ENCODE results near the gene ALG9. TPM values are rescaled to one million over a fixed set of nuclear protein-coding genes. Genes with fewer than 3 reads are reported as not detected.

The ALG9 gene
- total RNA-seq, 5 donors from 2014 or later (not counting 1 experiment from before 2014, with no cell fraction given): 20.0 to 25.6 (median 24.0) TPM

DNA sequence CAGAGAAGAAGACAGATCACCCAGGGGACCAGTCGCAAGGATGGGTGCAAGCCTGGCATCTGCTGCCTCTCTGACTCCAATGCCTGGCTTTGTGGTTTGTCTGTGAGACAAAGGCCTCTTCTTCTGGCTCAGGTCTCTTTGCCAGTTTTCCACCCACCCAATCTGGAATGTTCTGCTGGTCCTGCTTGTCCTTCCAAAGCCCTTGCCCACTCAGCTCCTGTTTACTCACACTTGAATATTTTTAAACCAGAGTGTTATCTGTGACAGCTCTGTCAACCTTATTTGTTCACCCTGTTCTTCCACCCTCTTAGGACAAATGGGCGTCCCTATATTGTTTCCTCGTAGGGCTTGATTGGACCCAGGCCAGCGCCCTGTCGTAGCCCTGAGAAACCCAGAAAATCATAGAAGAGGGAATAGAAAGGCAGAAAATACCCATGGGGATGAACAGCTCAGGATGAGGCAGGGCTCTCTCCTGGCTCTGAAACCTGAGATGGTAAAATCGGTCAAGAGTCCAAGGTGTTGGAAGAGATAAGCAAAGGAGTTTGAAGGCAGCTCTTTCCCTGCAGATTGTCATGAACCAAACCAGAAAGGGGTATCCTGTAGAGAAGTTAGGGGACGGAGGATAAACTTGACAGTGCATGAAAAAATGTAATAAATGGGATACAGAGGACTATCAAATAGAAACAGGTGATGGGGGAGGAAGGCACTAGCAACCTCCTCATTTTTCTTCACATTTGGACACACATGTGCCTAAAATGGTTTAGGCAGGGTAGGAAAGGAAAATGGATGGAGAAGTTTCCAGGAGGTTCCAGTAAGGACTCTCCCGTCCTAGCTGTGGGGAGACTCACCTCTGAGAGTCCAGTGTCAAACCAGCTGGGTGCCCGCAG, 39.5 kb upstream of the ALG9 start:
- ChIA-PET CTCF (interaction anchor here in 1 of 2 donors (0.6 kb wide), 1 partner anchor 203 kb away, joined by 14 read pairs; no protein-coding TSS in a partner anchor), POLR2A (no interaction called here)
- Mint-ChIP-seq H3K27ac (no peak overlapping the region), H3K36me3 (no peaks in the 10 kb centered on the region), H3K9me3 (no peaks in the 10 kb centered on the region), H3K4me1 (no peaks in the 10 kb centered on the region), H3K27me3 (peaks cover 38 to 51% of the 10 kb centered on the region in 2 donors), H3K4me3 (no peak overlapping the region)
- H3K4me3 ChIP-seq (ENCODE audit: control insufficient read depth in 1 of 2, extremely low read depth in 1 of 2, low read length in 1 of 2): no peak overlapping the region
- H3K9me3 ChIP-seq: no peaks in the 10 kb centered on the region
- WGBS (ENCODE audit: insufficient coverage): 80% methylated on average over 9 of the region's 9 CpGs
- H3K36me3 ChIP-seq (ENCODE audit: control insufficient read depth in 2 of 2, extremely low read depth in 1 of 2, insufficient read depth in 1 of 2, low read length in 1 of 2): no peaks in the 10 kb centered on the region
- ATAC-seq (replicated peaks in 1 of 4) (no peak), DNase-seq (no peak)
- no peak overlapping the region for H3K27ac ChIP-seq (ENCODE audit: low read length)
- H3K27me3 ChIP-seq (replicated peaks in 1 of 2; ENCODE audit: control insufficient read depth in 2 of 2, extremely low read depth in 1 of 2, insufficient read depth in 2 of 2, low read length in 1 of 2): peaks cover 10 to 44% of the 10 kb centered on the region in 2 experiments
- H3K4me1 ChIP-seq (ENCODE audit: control insufficient read depth in 1 of 2, extremely low read depth in 1 of 2, insufficient read depth in 2 of 2, low read length in 2 of 2): peaks cover 0 to 4% of the 10 kb centered on the region in 2 experiments

DNA sequence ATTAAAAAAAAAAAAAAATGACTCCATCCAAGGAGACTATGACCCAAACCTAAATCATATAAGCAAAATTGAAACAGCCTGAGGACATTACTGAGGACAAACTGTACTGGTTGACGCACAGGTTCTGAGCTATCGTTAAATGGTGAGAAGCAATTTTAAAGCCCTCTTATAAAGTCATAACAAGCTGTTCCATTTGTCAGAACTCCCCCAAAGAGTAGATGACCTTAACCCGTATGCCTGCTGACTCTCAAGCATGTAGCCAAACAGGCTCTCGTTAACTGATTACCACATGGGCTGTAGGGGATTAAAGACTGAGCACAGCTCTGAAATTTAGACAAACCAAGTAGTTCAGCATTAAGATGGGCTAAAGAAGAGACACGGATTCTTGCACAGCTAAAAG, 38.0 kb upstream of the ALG9 start:
- Mint-ChIP-seq H3K27ac (no peak overlapping the region), H3K9me3 (no peaks in the 10 kb centered on the region), H3K4me1 (no peaks in the 10 kb centered on the region), H3K27me3 (peaks cover 36 to 45% of the 10 kb centered on the region in 2 donors), H3K36me3 (peaks cover 5% of the 10 kb centered on the region), H3K4me3 (no peak overlapping the region)
- ATAC-seq (replicated peaks in 1 of 4) (no peak), DNase-seq (no peak)
- Histone ChIP-seq H3K27ac (ENCODE audit: low read length) (no peak overlapping the region), H3K36me3 (ENCODE audit: control insufficient read depth in 2 of 2, extremely low read depth in 1 of 2, insufficient read depth in 1 of 2, low read length in 1 of 2) (no peaks in the 10 kb centered on the region), H3K9me3 (no peaks in the 10 kb centered on the region), H3K4me3 (ENCODE audit: control insufficient read depth in 1 of 2, extremely low read depth in 1 of 2, low read length in 1 of 2) (no peak overlapping the region), H3K4me1 (ENCODE audit: control insufficient read depth in 1 of 2, extremely low read depth in 1 of 2, insufficient read depth in 2 of 2, low read length in 2 of 2) (peaks cover 0 to 4% of the 10 kb centered on the region in 2 experiments), H3K27me3 (replicated peaks in 1 of 2; ENCODE audit: control insufficient read depth in 2 of 2, extremely low read depth in 1 of 2, insufficient read depth in 2 of 2, low read length in 1 of 2) (peaks cover 10 to 36% of the 10 kb centered on the region in 2 experiments)
- ChIA-PET POLR2A (no interaction called here), CTCF (interaction anchor here in 1 of 2 donors (0.7 kb wide), 1 partner anchor 68 kb away, joined by 3 read pairs; no protein-coding TSS in a partner anchor)
- 100% methylated on average over 1 of the region's 5 CpGs for WGBS (ENCODE audit: insufficient coverage)

DNA sequence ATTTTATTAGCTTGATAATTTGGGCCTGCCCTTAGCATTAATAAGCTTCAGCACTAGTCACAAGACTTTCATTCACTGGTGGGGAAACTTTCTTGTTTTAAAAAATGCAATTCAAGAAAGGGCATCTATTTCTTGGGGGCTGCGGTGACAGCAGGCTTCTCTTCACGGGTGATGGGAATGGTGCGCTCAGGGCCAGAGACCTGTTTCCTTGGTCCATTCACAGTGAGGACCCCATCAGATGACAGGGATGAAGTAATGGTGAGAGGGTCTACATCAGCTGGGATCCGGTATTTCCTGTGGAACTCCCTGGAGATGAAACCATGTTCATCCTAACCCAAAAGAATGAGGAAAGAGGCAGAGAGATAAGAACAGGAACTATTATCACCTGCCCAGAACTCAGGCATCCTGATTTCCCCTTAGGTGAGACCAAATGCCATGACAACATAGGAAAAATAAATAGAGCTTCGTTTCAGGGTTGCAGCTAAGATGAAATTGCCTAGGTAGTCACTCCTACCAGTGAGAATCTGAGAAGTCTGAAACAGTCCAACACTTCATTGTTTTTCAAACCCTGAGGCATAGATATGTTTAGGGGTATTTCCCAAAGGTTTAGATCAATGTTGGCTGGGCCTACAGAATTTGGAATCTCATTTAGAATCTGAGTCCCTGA, 37.4 kb upstream of the ALG9 start:
- Mint-ChIP-seq H3K4me3 (no peak overlapping the region), H3K36me3 (peaks cover 5% of the 10 kb centered on the region)

DNA sequence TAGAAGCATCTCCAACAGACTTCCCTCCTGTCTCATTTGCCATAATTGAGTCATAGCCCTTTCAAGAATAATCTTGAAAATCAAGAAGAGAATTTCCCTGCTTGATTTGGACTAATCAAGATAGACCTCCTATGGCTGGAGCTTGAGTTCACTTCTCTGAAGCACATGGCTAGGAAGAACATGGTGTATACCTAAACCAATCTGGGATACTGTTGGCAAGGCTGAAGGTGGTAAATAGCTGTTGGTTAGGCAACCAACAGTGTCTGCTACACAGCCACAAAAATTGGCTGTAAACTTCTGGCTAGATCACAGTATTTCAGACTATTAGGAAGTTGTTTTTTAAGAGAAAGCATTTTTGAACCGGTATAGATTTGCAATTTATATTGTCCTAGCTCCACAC, 35.3 kb upstream of the ALG9 start:
- H3K9me3 Mint-ChIP-seq: no peaks in the 10 kb centered on the region
- CTCF ChIA-PET: no interaction called here
- WGBS (ENCODE audit: insufficient coverage): no CpG with 5 or more reads among the region's 1 CpG

More for the DNA sequence above, 37.4 kb upstream of the ALG9 start:
- Mint-ChIP-seq H3K27ac (no peak overlapping the region), H3K4me1 (no peaks in the 10 kb centered on the region), H3K9me3 (no peaks in the 10 kb centered on the region), H3K27me3 (peaks cover 34 to 39% of the 10 kb centered on the region in 2 donors)
- no peak overlapping the region for H3K4me3 ChIP-seq (ENCODE audit: control insufficient read depth in 1 of 2, extremely low read depth in 1 of 2, low read length in 1 of 2)
- ATAC-seq (replicated peaks in 1 of 4) (no peak), DNase-seq (no peak)
- H3K27me3 ChIP-seq (replicated peaks in 1 of 2; ENCODE audit: control insufficient read depth in 2 of 2, extremely low read depth in 1 of 2, insufficient read depth in 2 of 2, low read length in 1 of 2): peaks cover 9 to 29% of the 10 kb centered on the region in 2 experiments
- H3K9me3 ChIP-seq: no peaks in the 10 kb centered on the region
- no peaks in the 10 kb centered on the region for H3K36me3 ChIP-seq (ENCODE audit: control insufficient read depth in 2 of 2, extremely low read depth in 1 of 2, insufficient read depth in 1 of 2, low read length in 1 of 2)
- POLR2A ChIA-PET: no interaction called here
- 94% methylated on average over 3 of the region's 5 CpGs for WGBS (ENCODE audit: insufficient coverage)
- peaks cover 0 to 4% of the 10 kb centered on the region in 2 experiments for H3K4me1 ChIP-seq (ENCODE audit: control insufficient read depth in 1 of 2, extremely low read depth in 1 of 2, insufficient read depth in 2 of 2, low read length in 2 of 2)
- no peak overlapping the region for H3K27ac ChIP-seq (ENCODE audit: low read length)
- CTCF ChIA-PET: interaction anchor here in 1 of 2 donors (0.6 kb wide), 1 partner anchor 1666 kb away, joined by 3 read pairs; no protein-coding TSS in a partner anchor

DNA sequence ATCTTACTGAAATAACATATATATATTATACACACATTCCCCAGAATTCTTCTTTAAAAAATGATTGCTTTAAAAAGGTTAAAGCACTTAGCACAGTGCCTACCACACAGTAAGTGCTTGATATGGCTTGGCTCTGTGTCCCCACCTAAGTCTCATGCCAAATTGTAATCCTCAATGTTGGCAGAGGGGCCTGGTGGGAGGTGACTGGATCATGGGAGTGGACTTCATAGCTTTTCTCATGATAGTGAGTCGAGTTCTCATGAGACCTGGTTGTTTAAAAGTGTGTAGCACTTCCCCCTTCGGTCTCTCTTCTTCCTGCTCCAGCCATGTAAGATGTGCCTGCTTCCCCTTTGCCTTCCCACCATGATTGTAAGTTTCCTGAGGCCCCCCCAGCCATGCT, 34.0 kb upstream of the ALG9 start:
- no peak overlapping the region for H3K4me3 Mint-ChIP-seq
- POLR2A ChIA-PET: no interaction called here
- CTCF ChIA-PET: no interaction called here

More for the DNA sequence above, 35.3 kb upstream of the ALG9 start:
- peaks cover 7 to 13% of the 10 kb centered on the region in 2 experiments for H3K27me3 ChIP-seq (replicated peaks in 1 of 2; ENCODE audit: control insufficient read depth in 2 of 2, extremely low read depth in 1 of 2, insufficient read depth in 2 of 2, low read length in 1 of 2)
- no peak overlapping the region for H3K4me3 Mint-ChIP-seq
- POLR2A ChIA-PET: no interaction called here
- no peaks in the 10 kb centered on the region for H3K4me1 ChIP-seq (ENCODE audit: control insufficient read depth in 1 of 2, extremely low read depth in 1 of 2, insufficient read depth in 2 of 2, low read length in 2 of 2)
- H3K4me3 ChIP-seq (ENCODE audit: control insufficient read depth in 1 of 2, extremely low read depth in 1 of 2, low read length in 1 of 2): no peak overlapping the region
- no peaks in the 10 kb centered on the region for H3K36me3 ChIP-seq (ENCODE audit: control insufficient read depth in 2 of 2, extremely low read depth in 1 of 2, insufficient read depth in 1 of 2, low read length in 1 of 2)
- no peak overlapping the region for H3K27ac Mint-ChIP-seq
- H3K27ac ChIP-seq (ENCODE audit: low read length): no peak overlapping the region
- H3K36me3 Mint-ChIP-seq: peaks cover 5% of the 10 kb centered on the region
- DNase-seq (no peak), ATAC-seq (replicated peaks in 1 of 4) (no peak)
- peaks cover 25 to 27% of the 10 kb centered on the region in 2 donors for H3K27me3 Mint-ChIP-seq
- no peaks in the 10 kb centered on the region for H3K9me3 ChIP-seq
- H3K4me1 Mint-ChIP-seq: no peaks in the 10 kb centered on the region

DNA sequence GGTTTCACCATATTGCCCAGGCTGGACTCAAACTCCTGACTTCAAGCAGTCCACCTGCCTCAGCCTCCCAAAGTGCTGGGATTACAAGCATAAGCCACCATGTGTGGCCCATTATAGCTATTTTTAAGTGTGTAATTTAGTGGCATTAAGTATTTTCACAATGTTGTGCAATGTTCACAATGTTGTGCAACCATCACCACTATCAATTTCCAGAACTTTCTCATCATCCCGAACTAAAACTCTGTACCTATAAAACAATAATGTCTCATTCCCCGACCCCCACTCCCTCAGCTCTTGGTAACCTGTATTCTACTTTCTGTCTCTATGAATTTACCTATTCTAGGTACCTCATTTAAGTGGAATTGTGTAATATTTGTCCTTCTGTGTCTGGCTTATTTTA, 15.5 kb upstream of the ALG9 start:
- ChIA-PET POLR2A (no interaction called here), CTCF (interaction anchor here in 1 of 2 donors (0.6 to 1.5 kb wide), 2 partner anchors 10 to 16 kb away, joined by 4 read pairs; partner anchors contain the start of gene ALG9)
- DNase-seq (no peak), ATAC-seq (replicated peaks in 1 of 4) (no peak)
- H3K4me1 ChIP-seq (ENCODE audit: control insufficient read depth in 1 of 2, extremely low read depth in 1 of 2, insufficient read depth in 2 of 2, low read length in 2 of 2): no peaks in the 10 kb centered on the region
- H3K4me3 Mint-ChIP-seq: no peak overlapping the region
- H3K27me3 ChIP-seq (replicated peaks in 1 of 2; ENCODE audit: control insufficient read depth in 2 of 2, extremely low read depth in 1 of 2, insufficient read depth in 2 of 2, low read length in 1 of 2): no peaks in the 10 kb centered on the region
- no peaks in the 10 kb centered on the region for H3K9me3 ChIP-seq
- no peak overlapping the region for H3K27ac Mint-ChIP-seq
- H3K27me3 Mint-ChIP-seq: no peaks in the 10 kb centered on the region
- no peak overlapping the region for H3K27ac ChIP-seq (ENCODE audit: low read length)
- H3K36me3 ChIP-seq (ENCODE audit: control insufficient read depth in 2 of 2, extremely low read depth in 1 of 2, insufficient read depth in 1 of 2, low read length in 1 of 2): peaks cover 0 to 3% of the 10 kb centered on the region in 2 donors
- WGBS (ENCODE audit: insufficient coverage): 40% methylated on average over 1 of the region's 2 CpGs
- peaks cover 16% of the 10 kb centered on the region for H3K36me3 Mint-ChIP-seq
- no peaks in the 10 kb centered on the region for H3K9me3 Mint-ChIP-seq
- no peak overlapping the region for H3K4me3 ChIP-seq (ENCODE audit: control insufficient read depth in 1 of 2, extremely low read depth in 1 of 2, low read length in 1 of 2)
- no peaks in the 10 kb centered on the region for H3K4me1 Mint-ChIP-seq

More for the DNA sequence above, 34.0 kb upstream of the ALG9 start:
- Histone ChIP-seq H3K9me3 (no peaks in the 10 kb centered on the region), H3K4me3 (ENCODE audit: control insufficient read depth in 1 of 2, extremely low read depth in 1 of 2, low read length in 1 of 2) (no peak overlapping the region), H3K27me3 (replicated peaks in 1 of 2; ENCODE audit: control insufficient read depth in 2 of 2, extremely low read depth in 1 of 2, insufficient read depth in 2 of 2, low read length in 1 of 2) (peaks cover 4 to 5% of the 10 kb centered on the region in 2 experiments), H3K27ac (ENCODE audit: low read length) (no peak overlapping the region), H3K36me3 (ENCODE audit: control insufficient read depth in 2 of 2, extremely low read depth in 1 of 2, insufficient read depth in 1 of 2, low read length in 1 of 2) (no peaks in the 10 kb centered on the region), H3K4me1 (ENCODE audit: control insufficient read depth in 1 of 2, extremely low read depth in 1 of 2, insufficient read depth in 2 of 2, low read length in 2 of 2) (no peaks in the 10 kb centered on the region)
- no peak for ATAC-seq (replicated peaks in 1 of 4)
- Mint-ChIP-seq H3K9me3 (no peaks in the 10 kb centered on the region), H3K4me1 (no peaks in the 10 kb centered on the region), H3K27me3 (peaks cover 15 to 17% of the 10 kb centered on the region in 2 donors), H3K27ac (no peak overlapping the region), H3K36me3 (peaks cover 5% of the 10 kb centered on the region)
- WGBS (ENCODE audit: insufficient coverage): no CpG with 5 or more reads among the region's 2 CpGs
- DNase-seq: no peak
